Measurements from ENCODE around the gene FBXO46. TPM values are rescaled to one million over a fixed set of nuclear protein-coding genes. Genes with fewer than 3 reads are reported as not detected.

The FBXO46 gene
- total and polyA plus RNA-seq, 2 of the 13 experiments (the other 11 are each of a cell fraction or from before 2014, with no cell fraction given), result 6.2 to 6.4 TPM

DNA sequence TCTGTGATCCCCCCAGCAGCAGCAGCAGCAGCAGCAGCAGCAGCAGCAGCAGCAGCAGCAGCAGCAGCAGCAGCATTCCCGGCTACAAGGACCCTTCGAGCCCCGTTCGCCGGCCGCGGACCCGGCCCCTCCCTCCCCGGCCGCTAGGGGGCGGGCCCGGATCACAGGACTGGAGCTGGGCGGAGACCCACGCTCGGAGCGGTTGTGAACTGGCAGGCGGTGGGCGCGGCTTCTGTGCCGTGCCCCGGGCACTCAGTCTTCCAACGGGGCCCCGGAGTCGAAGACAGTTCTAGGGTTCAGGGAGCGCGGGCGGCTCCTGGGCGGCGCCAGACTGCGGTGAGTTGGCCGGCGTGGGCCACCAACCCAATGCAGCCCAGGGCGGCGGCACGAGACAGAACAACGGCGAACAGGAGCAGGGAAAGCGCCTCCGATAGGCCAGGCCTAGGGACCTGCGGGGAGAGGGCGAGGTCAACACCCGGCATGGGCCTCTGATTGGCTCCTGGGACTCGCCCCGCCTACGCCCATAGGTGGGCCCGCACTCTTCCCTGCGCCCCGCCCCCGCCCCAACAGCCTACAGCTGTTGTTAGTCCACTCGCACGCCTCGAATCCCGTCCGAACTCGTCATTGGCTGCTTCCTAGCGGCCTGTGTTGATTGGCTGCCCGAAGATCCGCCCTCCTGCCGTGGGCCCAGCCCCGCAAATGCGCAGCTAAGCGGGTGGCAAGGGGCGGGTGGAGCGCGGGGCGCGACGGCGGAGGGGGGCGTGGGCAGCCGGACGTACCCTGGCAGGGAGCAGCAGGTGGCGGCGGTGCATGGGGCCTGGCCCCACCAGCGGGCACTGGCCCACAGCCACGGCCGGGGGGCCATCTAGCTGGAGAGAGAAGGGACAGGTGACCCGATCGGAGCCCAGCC lies 39.8 kb upstream of the FBXO46 start (continued):
- TF ChIP-seq MEIS1 (CRISPR knock-in tag; IDR thresholded peaks at IDR 0.05; ENCODE audit: borderline replicate concordance), result 0 out of 2 replicates have a peak, but pooled peaks have one; percentile 56
- no peak for TF ChIP-seq TERF1 (CRISPR knock-in tag; IDR thresholded peaks at IDR 0.05)
- TF ChIP-seq MAX (IDR thresholded peaks at IDR 0.05), result peak; percentile 80
- no peak for TF ChIP-seq ZNF20 (CRISPR knock-in tag; IDR thresholded peaks at IDR 0.05)
- no peak for TF ChIP-seq NFE2L2 (IDR thresholded peaks at IDR 0.05; ENCODE audit: low read length)
- TF ChIP-seq, protein P1, sequence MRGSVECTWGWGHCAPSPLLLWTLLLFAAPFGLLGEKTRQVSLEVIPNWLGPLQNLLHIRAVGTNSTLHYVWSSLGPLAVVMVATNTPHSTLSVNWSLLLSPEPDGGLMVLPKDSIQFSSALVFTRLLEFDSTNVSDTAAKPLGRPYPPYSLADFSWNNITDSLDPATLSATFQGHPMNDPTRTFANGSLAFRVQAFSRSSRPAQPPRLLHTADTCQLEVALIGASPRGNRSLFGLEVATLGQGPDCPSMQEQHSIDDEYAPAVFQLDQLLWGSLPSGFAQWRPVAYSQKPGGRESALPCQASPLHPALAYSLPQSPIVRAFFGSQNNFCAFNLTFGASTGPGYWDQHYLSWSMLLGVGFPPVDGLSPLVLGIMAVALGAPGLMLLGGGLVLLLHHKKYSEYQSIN (CRISPR knock-in tag; IDR thresholded peaks at IDR 0.05; ENCODE audit: borderline replicate concordance), result no peak
- TF ChIP-seq ZNF530 (CRISPR knock-in tag; IDR thresholded peaks at IDR 0.05; ENCODE audit: low read depth), result no peak; the same call in 1 of the 2 replicates
- TF ChIP-seq ZSCAN20 (CRISPR knock-in tag; IDR thresholded peaks at IDR 0.05; ENCODE audit: borderline replicate concordance), result peak; percentile 81; the same call in 1 of the 2 replicates
- TF ChIP-seq NONO (IDR thresholded peaks at IDR 0.05), result no peak
- TF ChIP-seq NONO (CRISPR knock-in tag; conservative IDR thresholded peaks at IDR 0.05), result peak; percentile 93
- TF ChIP-seq, protein P2, sequence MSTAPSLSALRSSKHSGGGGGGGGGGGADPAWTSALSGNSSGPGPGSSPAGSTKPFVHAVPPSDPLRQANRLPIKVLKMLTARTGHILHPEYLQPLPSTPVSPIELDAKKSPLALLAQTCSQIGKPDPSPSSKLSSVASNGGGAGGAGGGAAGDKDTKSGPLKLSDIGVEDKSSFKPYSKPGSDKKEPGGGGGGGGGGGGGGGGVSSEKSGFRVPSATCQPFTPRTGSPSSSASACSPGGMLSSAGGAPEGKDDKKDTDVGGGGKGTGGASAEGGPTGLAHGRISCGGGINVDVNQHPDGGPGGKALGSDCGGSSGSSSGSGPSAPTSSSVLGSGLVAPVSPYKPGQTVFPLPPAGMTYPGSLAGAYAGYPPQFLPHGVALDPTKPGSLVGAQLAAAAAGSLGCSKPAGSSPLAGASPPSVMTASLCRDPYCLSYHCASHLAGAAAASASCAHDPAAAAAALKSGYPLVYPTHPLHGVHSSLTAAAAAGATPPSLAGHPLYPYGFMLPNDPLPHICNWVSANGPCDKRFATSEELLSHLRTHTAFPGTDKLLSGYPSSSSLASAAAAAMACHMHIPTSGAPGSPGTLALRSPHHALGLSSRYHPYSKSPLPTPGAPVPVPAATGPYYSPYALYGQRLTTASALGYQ (CRISPR knock-in tag; IDR thresholded peaks at IDR 0.05), result peak; percentile 25; the same call in 1 of the 2 replicates
- TF ChIP-seq MIXL1 (CRISPR knock-in tag; IDR thresholded peaks at IDR 0.05), result peak; percentile 3; the same call in 1 of the 2 replicates
- TF ChIP-seq, protein P3, sequence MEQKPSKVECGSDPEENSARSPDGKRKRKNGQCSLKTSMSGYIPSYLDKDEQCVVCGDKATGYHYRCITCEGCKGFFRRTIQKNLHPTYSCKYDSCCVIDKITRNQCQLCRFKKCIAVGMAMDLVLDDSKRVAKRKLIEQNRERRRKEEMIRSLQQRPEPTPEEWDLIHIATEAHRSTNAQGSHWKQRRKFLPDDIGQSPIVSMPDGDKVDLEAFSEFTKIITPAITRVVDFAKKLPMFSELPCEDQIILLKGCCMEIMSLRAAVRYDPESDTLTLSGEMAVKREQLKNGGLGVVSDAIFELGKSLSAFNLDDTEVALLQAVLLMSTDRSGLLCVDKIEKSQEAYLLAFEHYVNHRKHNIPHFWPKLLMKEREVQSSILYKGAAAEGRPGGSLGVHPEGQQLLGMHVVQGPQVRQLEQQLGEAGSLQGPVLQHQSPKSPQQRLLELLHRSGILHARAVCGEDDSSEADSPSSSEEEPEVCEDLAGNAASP (CRISPR knock-in tag; IDR thresholded peaks at IDR 0.05; ENCODE audit: borderline replicate concordance), result peak; percentile 56; the same call in 1 of the 2 replicates
- TF ChIP-seq ZBTB46 (CRISPR knock-in tag; IDR thresholded peaks at IDR 0.05; ENCODE audit: borderline replicate concordance), result no peak
- TF ChIP-seq RFXANK (CRISPR knock-in tag; IDR thresholded peaks at IDR 0.05), result no peak
- TF ChIP-seq, protein P4, sequence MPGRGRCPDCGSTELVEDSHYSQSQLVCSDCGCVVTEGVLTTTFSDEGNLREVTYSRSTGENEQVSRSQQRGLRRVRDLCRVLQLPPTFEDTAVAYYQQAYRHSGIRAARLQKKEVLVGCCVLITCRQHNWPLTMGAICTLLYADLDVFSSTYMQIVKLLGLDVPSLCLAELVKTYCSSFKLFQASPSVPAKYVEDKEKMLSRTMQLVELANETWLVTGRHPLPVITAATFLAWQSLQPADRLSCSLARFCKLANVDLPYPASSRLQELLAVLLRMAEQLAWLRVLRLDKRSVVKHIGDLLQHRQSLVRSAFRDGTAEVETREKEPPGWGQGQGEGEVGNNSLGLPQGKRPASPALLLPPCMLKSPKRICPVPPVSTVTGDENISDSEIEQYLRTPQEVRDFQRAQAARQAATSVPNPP (CRISPR knock-in tag; IDR thresholded peaks at IDR 0.05), result peak; percentile 43; the same call in 1 of the 2 replicates
- TF ChIP-seq NR2F2 (IDR thresholded peaks at IDR 0.05; ENCODE audit: borderline replicate concordance, low read depth), result no peak
- TF ChIP-seq ZNF329 (CRISPR knock-in tag; IDR thresholded peaks at IDR 0.05; ENCODE audit: low read depth), result 0 out of 2 replicates have a peak, but pooled peaks have one; percentile 40
- peak; percentile 58; the same call in 1 of the 2 replicates for TF ChIP-seq ZNF816 (CRISPR knock-in tag; IDR thresholded peaks at IDR 0.05; ENCODE audit: borderline replicate concordance)
